HL-60/S4 treated with phorbol 12-myristate 13-acetate at 8.2 ng/mL for 4 days and 3 days (cell line): ENCODE results near the gene ARHGAP11A.

ENCODE experiments used
- in situ Hi-C: fragments of 300-500 bp; cut with MboI; formaldehyde crosslinking; loops from 2 replicates; pipeline ENCODE4 v1.15.0; 2022; ENCODE audit warnings: low sequenced_read_pairs

Gene ARHGAP11A

DNA sequence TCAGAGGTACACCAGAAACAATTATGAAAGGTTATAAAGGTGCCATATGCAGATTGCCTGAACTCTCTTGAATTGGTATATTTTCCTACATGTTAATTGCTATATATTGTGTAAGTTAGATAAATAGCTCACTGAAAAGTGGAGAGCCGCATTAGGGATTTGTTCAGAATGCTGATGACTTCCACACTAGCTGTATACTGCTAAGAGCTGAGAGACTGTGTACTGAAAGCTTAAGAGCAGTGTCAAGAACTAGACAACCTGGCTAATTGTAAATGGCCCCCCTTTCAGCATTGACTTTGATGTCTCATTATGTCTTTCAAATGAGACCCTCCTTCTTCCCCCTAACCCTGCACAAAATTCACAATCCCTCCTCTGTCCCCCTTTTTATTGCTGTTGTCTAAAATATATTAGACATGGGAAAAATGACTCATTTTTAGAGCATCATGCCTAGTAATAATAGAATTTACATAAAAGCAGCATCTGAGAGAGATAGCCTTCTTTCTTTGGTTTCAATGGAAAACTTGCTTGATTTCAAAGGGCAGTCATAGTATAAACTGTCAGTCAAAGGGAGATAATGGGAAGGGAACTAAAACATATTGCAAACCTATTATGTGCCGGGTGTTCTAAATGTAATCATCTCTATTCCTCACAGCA is 67.8 kb downstream of the ARHGAP11A start:
- in situ Hi-C loops = no loop called here

DNA sequence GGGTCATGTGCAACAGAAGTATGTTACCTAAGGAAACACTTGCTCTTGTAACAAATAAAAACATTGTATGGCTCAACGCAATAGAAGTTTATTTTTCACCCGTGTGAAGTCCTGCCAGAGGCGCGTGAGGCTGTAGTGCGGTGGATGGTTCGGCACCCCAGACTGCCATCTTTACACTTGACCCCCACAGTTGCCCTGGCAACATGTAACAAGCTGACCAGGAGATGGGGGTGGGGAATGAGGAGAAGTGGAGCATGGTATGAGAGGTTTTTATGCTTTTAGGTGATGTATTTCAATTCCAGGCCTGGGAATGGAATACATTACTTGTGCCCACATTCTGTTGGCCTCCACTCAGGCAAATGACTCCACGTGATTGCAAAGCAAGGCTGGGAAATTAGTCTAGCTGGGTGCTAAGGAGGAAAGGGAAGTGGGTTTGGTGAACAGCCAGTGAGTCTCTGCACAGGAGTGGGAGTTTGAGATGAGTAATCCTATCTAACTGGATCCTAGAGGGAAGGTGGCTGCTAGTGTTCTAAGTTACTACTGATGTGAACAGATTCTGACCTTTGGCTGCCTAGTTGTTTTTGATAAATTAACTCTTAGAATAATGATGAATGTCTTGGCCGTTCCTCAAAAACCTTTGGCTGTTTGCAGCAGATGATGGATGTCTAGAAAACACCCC is 68.7 kb downstream of the ARHGAP11A start:
- in situ Hi-C loops = no loop called here

DNA sequence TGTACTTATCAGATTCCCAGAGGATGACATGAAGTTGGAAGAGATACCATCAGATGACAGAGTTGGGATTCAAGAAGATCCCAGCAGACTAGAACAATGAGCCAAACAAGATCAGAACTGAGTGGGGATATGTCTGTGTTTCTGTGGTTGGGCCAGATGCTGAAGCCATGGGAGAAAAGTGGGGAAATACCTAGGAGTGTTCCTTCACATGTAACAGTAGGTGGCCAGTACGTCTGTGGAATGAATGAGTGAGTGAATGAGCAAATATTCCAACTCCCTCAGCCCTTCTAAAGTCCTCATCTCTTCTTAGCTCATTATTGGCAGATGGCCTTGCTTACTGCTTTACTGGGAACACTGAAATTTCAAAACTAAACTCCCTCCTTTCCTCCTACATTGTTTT is 70.3 kb downstream of the ARHGAP11A start:
- in situ Hi-C loops = no loop called here

GRCh38 chr15:32687556-32687955 is 72.3 kb downstream of the ARHGAP11A start:
- in situ Hi-C loops = no loop called here

DNA sequence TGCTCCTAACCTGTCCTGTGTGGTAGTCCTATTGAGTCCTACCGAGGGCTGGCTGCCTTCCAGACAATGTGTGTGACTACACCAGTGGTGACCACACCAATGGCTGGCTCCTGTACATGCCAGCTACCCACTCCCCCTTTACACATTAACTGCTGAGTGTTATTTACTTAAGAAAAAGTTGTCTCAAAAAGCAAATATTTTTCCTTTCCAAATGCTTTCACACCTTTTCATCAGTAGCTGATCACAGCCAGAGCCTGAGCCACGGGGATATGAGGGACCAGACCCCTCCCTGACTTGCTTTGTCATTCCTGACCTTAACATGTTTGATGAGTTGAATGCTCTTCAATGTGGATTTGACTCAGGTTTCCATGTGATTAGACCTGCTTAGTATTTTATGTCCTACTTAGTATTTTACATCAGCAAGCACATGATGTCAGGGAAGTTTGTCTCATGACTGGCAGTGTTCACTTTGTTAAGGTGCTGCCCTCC is 72.9 kb downstream of the ARHGAP11A start:
- in situ Hi-C loops = no loop called here
